ENCODE data around the gene ST6GALNAC4.

ST6GALNAC4 gene

GRCh38 chr9:127876764-127877562 is 39.9 kb downstream of the ST6GALNAC4 start:
- DNase-seq (ENCODE audit: low read depth), result no peak
- TF ChIP-seq CTCF (IDR thresholded peaks at IDR 0.05; ENCODE audit: low read depth, low read length) (no peak), POLR2A (IDR thresholded peaks at IDR 0.05; ENCODE audit: extremely low read depth, insufficient read length) (no peak), MYC (IDR thresholded peaks at IDR 0.05; ENCODE audit: low read depth, low read length) (no peak), MAX (IDR thresholded peaks at IDR 0.05; ENCODE audit: low read depth, low read length) (no peak)
- no peak overlapping the region for H3K4me3 ChIP-seq (ENCODE audit: low read depth, low read length)

GRCh38 chr9:127876026-127876763 is 40.6 kb downstream of the ST6GALNAC4 start:
- TF ChIP-seq MAX (IDR thresholded peaks at IDR 0.05; ENCODE audit: low read depth, low read length), result no peak
- TF ChIP-seq POLR2A (IDR thresholded peaks at IDR 0.05; ENCODE audit: extremely low read depth, insufficient read length), result no peak
- TF ChIP-seq MYC (IDR thresholded peaks at IDR 0.05; ENCODE audit: low read depth, low read length), result no peak
- TF ChIP-seq CTCF (IDR thresholded peaks at IDR 0.05; ENCODE audit: low read depth, low read length), result no peak
- no peak overlapping the region for H3K4me3 ChIP-seq (ENCODE audit: low read depth, low read length)
- no peak for DNase-seq (ENCODE audit: low read depth)

GRCh38 chr9:127875306-127875966 is 41.4 kb downstream of the ST6GALNAC4 start:
- no peak overlapping the region for H3K4me3 ChIP-seq (ENCODE audit: low read depth, low read length)
- no peak for DNase-seq (ENCODE audit: low read depth)

GRCh38 chr9:127874301-127875221 is 42.3 kb downstream of the ST6GALNAC4 start:
- TF ChIP-seq MAX (IDR thresholded peaks at IDR 0.05; ENCODE audit: low read depth, low read length), result no peak
- TF ChIP-seq MYC (IDR thresholded peaks at IDR 0.05; ENCODE audit: low read depth, low read length), result no peak
- TF ChIP-seq CTCF (IDR thresholded peaks at IDR 0.05; ENCODE audit: low read depth, low read length), result no peak
- TF ChIP-seq POLR2A (IDR thresholded peaks at IDR 0.05; ENCODE audit: extremely low read depth, insufficient read length), result no peak
- no peak overlapping the region for H3K4me3 ChIP-seq (ENCODE audit: low read depth, low read length)
- no peak for DNase-seq (ENCODE audit: low read depth)

More at GRCh38 chr9:127875306-127875966, 41.4 kb downstream of the ST6GALNAC4 start:
- TF ChIP-seq MYC (IDR thresholded peaks at IDR 0.05; ENCODE audit: low read depth, low read length), result no peak
- TF ChIP-seq CTCF (IDR thresholded peaks at IDR 0.05; ENCODE audit: low read depth, low read length), result no peak

GRCh38 chr9:127873886-127874285 is 43.0 kb downstream of the ST6GALNAC4 start:
- DNase-seq (ENCODE audit: low read depth), result no peak
- no peak for TF ChIP-seq POLR2A (IDR thresholded peaks at IDR 0.05; ENCODE audit: extremely low read depth, insufficient read length)
- no peak for TF ChIP-seq MAX (IDR thresholded peaks at IDR 0.05; ENCODE audit: low read depth, low read length)
- no peak for TF ChIP-seq CTCF (IDR thresholded peaks at IDR 0.05; ENCODE audit: low read depth, low read length)
- TF ChIP-seq MYC (IDR thresholded peaks at IDR 0.05; ENCODE audit: low read depth, low read length), result no peak
- no peak overlapping the region for H3K4me3 ChIP-seq (ENCODE audit: low read depth, low read length)

Data from NB4 (cell line).